HUES6 (cell line): Measurements from ENCODE around the gene TMCO2.
"Not testable (repeated sequence)": the region's sequence is repeated elsewhere in the genome, so short reads cannot be mapped to it uniquely, and the experiment has no call there.

Experiments used
- H3K27ac ChIP-seq: 2 replicates; pipeline ENCODE4 v1.7.0; 2013; ENCODE audit warnings: low read depth, mild to moderate bottlenecking, low read length, inconsistent platforms
- H3K27me3 ChIP-seq: 2 replicates; pipeline ENCODE4 v1.6.1; 2013; ENCODE audit warnings: low read length; ENCODE audit not compliant: control insufficient read depth, insufficient read depth
- H3K36me3 ChIP-seq: 2 replicates; pipeline ENCODE4 v1.6.1; 2013; ENCODE audit warnings: low read length; ENCODE audit not compliant: control insufficient read depth, insufficient read depth
- H3K4me1 ChIP-seq: 2 replicates; pipeline ENCODE4 v1.6.1; 2013; ENCODE audit warnings: low read length; ENCODE audit not compliant: control insufficient read depth, insufficient read depth
- H3K4me3 ChIP-seq: 2 replicates; pipeline ENCODE4 v1.5.1; 2013; ENCODE audit warnings: low read depth, low read length
- H3K9ac ChIP-seq: one replicate; pipeline ENCODE4 v1.6.1; 2013; ENCODE audit warnings: mild to moderate bottlenecking, low read length
- H3K9me3 ChIP-seq: 2 replicates; pipeline ENCODE4 v1.6.1; 2013; ENCODE audit warnings: low read depth, low read length; ENCODE audit not compliant: control insufficient read depth, insufficient read depth

Gene TMCO2

GRCh38 chr1:40247655-40248054 lies at the start of gene TMCO2:
Gene TMCO2, plus strand, starts transcription at chr1:40247937. Its CDS starts 57 bp downstream, at chr1:40247994.
- Histone ChIP-seq H3K9ac (no peak within 1 kb of the TSS), H3K4me1 (no peaks in the 10 kb centered on the region), H3K27ac (no peak within 1 kb of the TSS), H3K27me3 (no peaks in the 10 kb centered on the region), H3K9me3 (no peaks in the 10 kb centered on the region), H3K36me3 (no peaks in the 10 kb centered on the region), H3K4me3 (no peak within 1 kb of the TSS)

GRCh38 chr1:40199126-40199525 lies 48.6 kb upstream of the TMCO2 start:
- H3K27ac ChIP-seq, result no peak overlapping the region
- H3K4me3 ChIP-seq, result no peak overlapping the region
- no peak overlapping the region for H3K9ac ChIP-seq
- H3K4me1 ChIP-seq, result no peaks in the 10 kb centered on the region
- no peaks in the 10 kb centered on the region for H3K9me3 ChIP-seq
- H3K36me3 ChIP-seq, result peaks cover 40% of the 10 kb centered on the region
- H3K27me3 ChIP-seq, result no peaks in the 10 kb centered on the region

GRCh38 chr1:40204856-40205255 lies 42.9 kb upstream of the TMCO2 start:
- Histone ChIP-seq H3K27me3 (no peaks in the 10 kb centered on the region), H3K4me3 (no peak overlapping the region), H3K9ac (no peak overlapping the region), H3K36me3 (peaks cover 37% of the 10 kb centered on the region), H3K27ac (no peak overlapping the region), H3K4me1 (no peaks in the 10 kb centered on the region), H3K9me3 (no peaks in the 10 kb centered on the region)

GRCh38 chr1:40210511-40211204 lies 37.1 kb upstream of the TMCO2 start:
- H3K4me3 ChIP-seq, result no peak overlapping the region
- peaks cover 33% of the 10 kb centered on the region for H3K36me3 ChIP-seq
- H3K27me3 ChIP-seq, result no peaks in the 10 kb centered on the region
- no peaks in the 10 kb centered on the region for H3K9me3 ChIP-seq
- no peak overlapping the region for H3K27ac ChIP-seq
- no peak overlapping the region for H3K9ac ChIP-seq
- H3K4me1 ChIP-seq, result no peaks in the 10 kb centered on the region

- Histone ChIP-seq H3K27me3 (no peaks in the 10 kb centered on the region), H3K4me1 (no peaks in the 10 kb centered on the region), H3K27ac (no peak overlapping the region), H3K4me3 (no peak overlapping the region), H3K36me3 (peaks cover 13% of the 10 kb centered on the region; the same call in 1 of the 2 replicates), H3K9me3 (no peaks in the 10 kb centered on the region), H3K9ac (no peak overlapping the region)
These were observed 29.4 kb upstream of the TMCO2 start for GRCh38 chr1:40218333-40218732.

GRCh38 chr1:40221471-40221905 lies 26.2 kb upstream of the TMCO2 start:
- H3K4me1 ChIP-seq, H3K27ac ChIP-seq, H3K27me3 ChIP-seq, H3K9ac ChIP-seq, H3K4me3 ChIP-seq, H3K9me3 ChIP-seq: not testable (repeated sequence)
- peaks cover 13% of the 10 kb centered on the region; the same call in 1 of the 2 replicates for H3K36me3 ChIP-seq

- Histone ChIP-seq H3K27me3 (no peaks in the 10 kb centered on the region), H3K36me3 (peaks cover 13% of the 10 kb centered on the region; the same call in 1 of the 2 replicates), H3K4me1 (no peaks in the 10 kb centered on the region), H3K9ac (no peak overlapping the region), H3K4me3 (no peak overlapping the region), H3K9me3 (no peaks in the 10 kb centered on the region), H3K27ac (no peak overlapping the region)
These were observed 25.6 kb upstream of the TMCO2 start for GRCh38 chr1:40221977-40222772.

GRCh38 chr1:40224040-40224439 lies 23.7 kb upstream of the TMCO2 start:
- no peak overlapping the region for H3K9ac ChIP-seq
- H3K27me3 ChIP-seq, result no peaks in the 10 kb centered on the region
- H3K9me3 ChIP-seq, result no peaks in the 10 kb centered on the region
- H3K27ac ChIP-seq, result no peak overlapping the region
- no peak overlapping the region for H3K4me3 ChIP-seq
- no peaks in the 10 kb centered on the region for H3K4me1 ChIP-seq
- peaks cover 10% of the 10 kb centered on the region; the same call in 1 of the 2 replicates for H3K36me3 ChIP-seq

- H3K9ac ChIP-seq, result no peak overlapping the region
- no peak overlapping the region for H3K27ac ChIP-seq
- H3K4me1 ChIP-seq, result no peaks in the 10 kb centered on the region
- H3K36me3 ChIP-seq, result peaks cover 11% of the 10 kb centered on the region
- H3K4me3 ChIP-seq, result no peak overlapping the region
- no peaks in the 10 kb centered on the region for H3K9me3 ChIP-seq
- H3K27me3 ChIP-seq, result no peaks in the 10 kb centered on the region
These were observed 21.5 kb upstream of the TMCO2 start for GRCh38 chr1:40226192-40226591.

- Histone ChIP-seq H3K27ac (no peak overlapping the region), H3K4me3 (no peak overlapping the region), H3K9ac (no peak overlapping the region), H3K4me1 (no peaks in the 10 kb centered on the region), H3K9me3 (no peaks in the 10 kb centered on the region), H3K27me3 (no peaks in the 10 kb centered on the region), H3K36me3 (peaks cover 53% of the 10 kb centered on the region)
These were observed 15.3 kb upstream of the TMCO2 start for GRCh38 chr1:40232444-40232843.

- H3K27ac ChIP-seq, result no peak overlapping the region
- no peak overlapping the region for H3K9ac ChIP-seq
- H3K27me3 ChIP-seq, result no peaks in the 10 kb centered on the region
- H3K4me1 ChIP-seq, result no peaks in the 10 kb centered on the region
- peaks cover 46% of the 10 kb centered on the region for H3K36me3 ChIP-seq
- H3K4me3 ChIP-seq, result no peak overlapping the region
- H3K9me3 ChIP-seq, result no peaks in the 10 kb centered on the region
These were observed 8.1 kb upstream of the TMCO2 start for GRCh38 chr1:40239626-40240025.
